OCI-LY7 (cell line): ENCODE measurements around the gene SULT1A4.
"Not testable (repeated sequence)": the region's sequence is repeated elsewhere in the genome, so short reads cannot be mapped to it uniquely, and the experiment has no call there.

Experiments
- EZH2phosphoT487 ChIP-seq: fragments of 200-600 bp; sonication (generic); IDR thresholded peaks from 2 replicates; pipeline ENCODE4 v1.6.1; 2018; ENCODE audit warnings: low read depth, borderline replicate concordance, mild to moderate bottlenecking, mixed run types, antibody characterized with exemption, low read length, moderate library complexity, mixed read lengths
- TF ChIP-seq, protein P1 (sequence below): fragments of 200-600 bp; sonication (generic); conservative IDR thresholded peaks from 2 replicates; pipeline ENCODE4 v1.5.1; 2014; ENCODE audit warnings: mild to moderate bottlenecking, antibody characterized with exemption, low read length, moderate library complexity, mixed read lengths

- TF ChIP-seq EZH2phosphoT487: not testable (repeated sequence)
- TF ChIP-seq, protein P1, sequence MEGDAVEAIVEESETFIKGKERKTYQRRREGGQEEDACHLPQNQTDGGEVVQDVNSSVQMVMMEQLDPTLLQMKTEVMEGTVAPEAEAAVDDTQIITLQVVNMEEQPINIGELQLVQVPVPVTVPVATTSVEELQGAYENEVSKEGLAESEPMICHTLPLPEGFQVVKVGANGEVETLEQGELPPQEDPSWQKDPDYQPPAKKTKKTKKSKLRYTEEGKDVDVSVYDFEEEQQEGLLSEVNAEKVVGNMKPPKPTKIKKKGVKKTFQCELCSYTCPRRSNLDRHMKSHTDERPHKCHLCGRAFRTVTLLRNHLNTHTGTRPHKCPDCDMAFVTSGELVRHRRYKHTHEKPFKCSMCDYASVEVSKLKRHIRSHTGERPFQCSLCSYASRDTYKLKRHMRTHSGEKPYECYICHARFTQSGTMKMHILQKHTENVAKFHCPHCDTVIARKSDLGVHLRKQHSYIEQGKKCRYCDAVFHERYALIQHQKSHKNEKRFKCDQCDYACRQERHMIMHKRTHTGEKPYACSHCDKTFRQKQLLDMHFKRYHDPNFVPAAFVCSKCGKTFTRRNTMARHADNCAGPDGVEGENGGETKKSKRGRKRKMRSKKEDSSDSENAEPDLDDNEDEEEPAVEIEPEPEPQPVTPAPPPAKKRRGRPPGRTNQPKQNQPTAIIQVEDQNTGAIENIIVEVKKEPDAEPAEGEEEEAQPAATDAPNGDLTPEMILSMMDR: not testable (repeated sequence)
These were observed 5.4 kb upstream of the SULT1A4 start, which contains the start of the genes BOLA2 and SLX1B for GRCh38 chr16:29454269-29454668.
